Mucosa of descending colon (tissue), 3 donors: ENCODE data around the gene PPP1R16B. TPM values are rescaled to one million over a fixed set of nuclear protein-coding genes. Genes with fewer than 3 reads are reported as not detected.

ENCODE experiments used
- ATAC-seq: fragments of 200-7000 bp; cut with Tn5 transposase; one replicate; pipeline ENCODE4 v1.9.1; 2020; ENCODE audit warnings: mild to moderate bottlenecking, moderate library complexity
- DNase-seq, 3 donors: peaks; one replicate each; pipeline ENCODE4 v3.0.0-alpha.2; 2020
- H3K36me3 ChIP-seq: fragments of 200-600 bp; one replicate; pipeline ENCODE4 v1.8.0; 2021; ENCODE audit warnings: low read depth, mild to moderate bottlenecking
- H3K4me1 ChIP-seq: fragments of 200-600 bp; one replicate; pipeline ENCODE4 v1.8.0; 2021; ENCODE audit warnings: low read depth, mild to moderate bottlenecking
- H3K4me3 ChIP-seq: fragments of 200-600 bp; one replicate; pipeline ENCODE4 v1.8.0; 2021; ENCODE audit warnings: mild to moderate bottlenecking
- H3K9me3 ChIP-seq: fragments of 200-600 bp; one replicate; pipeline ENCODE4 v1.8.0; 2021; ENCODE audit warnings: mild to moderate bottlenecking
- CTCF ChIP-seq: fragments of 200-600 bp; IDR thresholded peaks from one replicate; pipeline ENCODE4 v1.8.0; 2022; ENCODE audit warnings: antibody characterized with exemption, mild to moderate bottlenecking
- intact Hi-C, 2 donors: fragments of 100-400 bp; cut with DNase I in 1 of 2; cut with micrococcal nuclease in 1 of 2; formaldehyde crosslinking; loops; one replicate each; pipeline versions ENCODE4 v1.11.0 to v1.11.1; 2022; cut with DNase I, micrococcal nuclease
- total RNA-seq, 3 donors: library from RNA; stranded (reverse); fragmentation: NEBNext Ultra II Directional in 2 of 3; extraction: Animal tissue kit (Norgen Biotek cat#: 25700) in 2 of 3; gene quantifications; one replicate each; pipeline versions ENCODE4 v1.2.1 to v1.2.4, GENCODE V29; 2021 to 2023
- donor health status: DM: no; HTN: no; CAD: no; lungs with moderate emphysema.
- donor health status: DM: no; HTN: no; CAD: no.
- donor health status: DM: no; HTN: yes; CAD: no.

Gene PPP1R16B
- total RNA-seq, 3 donors from 2014 or later: 4.4 to 5.6 (median 4.4) TPM

- Histone ChIP-seq H3K4me1 (peaks cover 18% of the 10 kb centered on the region), H3K4me3 (no peak overlapping the region), H3K9me3 (no peaks in the 10 kb centered on the region), H3K36me3 (no peaks in the 10 kb centered on the region)
- DNase-seq: peak in 2 of 3 donors; percentile 46 to 56
- TF ChIP-seq CTCF: no peak
- ATAC-seq: peak; percentile 94
- intact Hi-C loops: no loop called here
These were observed 164.2 kb downstream of the PPP1R16B start for GRCh38 chr20:38969708-38970107.

- ATAC-seq (peak; percentile 34), DNase-seq (no peak)
- TF ChIP-seq CTCF: no peak
- H3K4me3 ChIP-seq: no peak overlapping the region
- H3K36me3 ChIP-seq: no peaks in the 10 kb centered on the region
- H3K9me3 ChIP-seq: no peaks in the 10 kb centered on the region
- intact Hi-C loops: no loop called here
- peaks cover 18% of the 10 kb centered on the region for H3K4me1 ChIP-seq
These were observed 164.8 kb downstream of the PPP1R16B start for GRCh38 chr20:38970302-38970701.

Other genes with a start within 250 kb of the PPP1R16B start
- not detected for gene ADIG, start 224.5 kb upstream of the PPP1R16B start, total RNA-seq
- not detected for gene ARHGAP40, start 203.9 kb upstream of the PPP1R16B start, total RNA-seq
- gene SLC32A1, start 81.2 kb upstream of the PPP1R16B start, total RNA-seq: under 1 TPM in 1 of 3 donors, not detected in 2; 0.17 TPM
- 1 to 10 TPM; 6.0 to 8.1 (median 7.9) TPM for gene ACTR5, start 57.2 kb upstream of the PPP1R16B start, total RNA-seq
- gene FAM83D, start 120.7 kb downstream of the PPP1R16B start, total RNA-seq: 10 to 100 TPM in 2 of 3 donors, 1 to 10 TPM in 1; 3.4 to 13.9 (median 13.1) TPM
- gene DHX35, start 156.6 kb downstream of the PPP1R16B start, total RNA-seq: 10 to 100 TPM; 14.8 to 16.4 (median 16.3) TPM